Dendritic cell treated with granulocyte-macrophage colony-stimulating factor and Interleukin-4, amounts not matched to agents 40 ng/mL and 50 ng/mL, for 4 days (primary cell): Measurements from ENCODE around the gene KIAA1755.
"Not testable (repeated sequence)": the region's sequence is repeated elsewhere in the genome, so short reads cannot be mapped to it uniquely, and the experiment has no call there.

Experiments
- H3K27ac Mint-ChIP-seq: one replicate; pipeline ENCODE4 v1.8.0; 2022; ENCODE audit warnings: mild to moderate bottlenecking, mixed read lengths
- H3K27me3 Mint-ChIP-seq: one replicate; pipeline ENCODE4 v1.8.0; 2022; ENCODE audit warnings: mild to moderate bottlenecking, mixed read lengths
- H3K36me3 Mint-ChIP-seq: one replicate; pipeline ENCODE4 v1.8.0; 2022; ENCODE audit warnings: low read depth, mixed read lengths
- H3K4me1 Mint-ChIP-seq: one replicate; pipeline ENCODE4 v1.8.0; 2022; ENCODE audit warnings: low read depth, mixed read lengths
- H3K4me3 Mint-ChIP-seq: one replicate; pipeline ENCODE4 v1.8.0; 2022; ENCODE audit warnings: mild to moderate bottlenecking, moderate library complexity, mixed read lengths
- H3K9me3 Mint-ChIP-seq: one replicate; pipeline ENCODE4 v1.8.0; 2022; ENCODE audit warnings: mixed read lengths
- intact Hi-C: fragments of 100-400 bp; cut with micrococcal nuclease; formaldehyde crosslinking; loops from one replicate; pipeline ENCODE4 v1.15.0; 2022

KIAA1755 gene

DNA sequence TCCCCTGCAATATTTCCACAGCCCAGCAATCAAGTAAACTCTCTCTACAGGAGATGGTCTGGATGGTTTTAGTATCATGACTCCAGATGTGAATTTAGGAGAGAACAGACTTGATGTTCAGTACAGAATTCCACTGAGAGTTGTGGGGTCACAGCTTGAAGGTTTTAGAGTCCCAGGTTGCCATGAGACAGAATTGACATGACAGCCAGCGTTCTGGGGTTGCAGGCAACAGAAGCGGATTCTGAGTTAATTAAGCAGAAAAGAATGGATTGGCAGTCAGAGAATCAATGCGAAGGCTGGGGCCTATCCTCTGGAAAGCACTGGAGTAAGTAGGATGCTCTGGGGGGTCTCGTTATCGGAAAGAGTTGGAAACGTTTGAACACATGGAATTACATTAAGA is 2.4 kb upstream of the KIAA1755 start:
- Mint-ChIP-seq H3K36me3 (no peaks in the 10 kb centered on the region), H3K27ac (no peak overlapping the region), H3K4me1 (peaks cover 35% of the 10 kb centered on the region), H3K9me3 (no peaks in the 10 kb centered on the region), H3K4me3 (no peak overlapping the region), H3K27me3 (peaks cover 50% of the 10 kb centered on the region)
- intact Hi-C loops = no loop called here

DNA sequence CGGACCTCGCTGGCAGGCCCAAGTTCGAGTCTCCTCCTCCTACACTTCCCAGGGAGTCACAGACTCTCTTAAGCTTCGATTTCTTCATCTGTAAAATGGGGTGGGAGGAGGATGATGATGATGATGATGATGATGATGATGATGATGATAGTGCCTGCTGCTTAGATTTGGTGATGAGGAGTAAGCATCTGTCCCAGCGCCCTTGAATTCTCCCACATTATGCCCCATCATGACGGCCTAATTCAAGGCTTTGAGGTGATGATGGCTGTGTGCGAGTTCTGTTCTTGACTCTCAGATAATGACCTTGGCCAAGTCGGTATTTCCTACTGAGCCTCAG is 487 bp upstream of the KIAA1755 start:
- intact Hi-C loops = no loop called here
- Mint-ChIP-seq H3K4me1 (peaks cover 19% of the 10 kb centered on the region), H3K9me3 (no peaks in the 10 kb centered on the region), H3K27ac (no peak overlapping the region), H3K36me3 (no peaks in the 10 kb centered on the region), H3K27me3 (peaks cover 55% of the 10 kb centered on the region), H3K4me3 (peak overlapping the region; percentile 58)

DNA sequence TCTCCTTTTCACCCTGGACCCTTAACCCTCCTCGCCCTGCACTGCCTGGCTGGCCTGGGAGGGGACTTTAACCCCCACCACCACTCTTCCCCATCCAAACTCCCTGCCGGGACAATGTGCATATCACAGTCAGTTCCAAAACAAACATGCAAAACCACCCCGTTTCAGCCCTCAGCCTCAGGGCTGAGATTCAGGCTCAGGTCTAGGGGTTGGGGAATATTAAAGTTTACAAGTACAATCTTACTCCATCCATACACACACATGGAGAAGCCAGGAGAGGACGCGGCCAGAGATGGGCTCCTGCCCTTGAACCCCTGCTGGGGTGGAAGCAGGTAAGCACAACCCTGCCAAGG is 534 bp downstream of the KIAA1755 start:
- no peaks in the 10 kb centered on the region for H3K36me3 Mint-ChIP-seq
- peaks cover 56% of the 10 kb centered on the region for H3K27me3 Mint-ChIP-seq
- peaks cover 27% of the 10 kb centered on the region for H3K4me1 Mint-ChIP-seq
- no peak overlapping the region for H3K27ac Mint-ChIP-seq
- H3K9me3 Mint-ChIP-seq = no peaks in the 10 kb centered on the region
- no peak overlapping the region for H3K4me3 Mint-ChIP-seq
- intact Hi-C loops = no loop called here

DNA sequence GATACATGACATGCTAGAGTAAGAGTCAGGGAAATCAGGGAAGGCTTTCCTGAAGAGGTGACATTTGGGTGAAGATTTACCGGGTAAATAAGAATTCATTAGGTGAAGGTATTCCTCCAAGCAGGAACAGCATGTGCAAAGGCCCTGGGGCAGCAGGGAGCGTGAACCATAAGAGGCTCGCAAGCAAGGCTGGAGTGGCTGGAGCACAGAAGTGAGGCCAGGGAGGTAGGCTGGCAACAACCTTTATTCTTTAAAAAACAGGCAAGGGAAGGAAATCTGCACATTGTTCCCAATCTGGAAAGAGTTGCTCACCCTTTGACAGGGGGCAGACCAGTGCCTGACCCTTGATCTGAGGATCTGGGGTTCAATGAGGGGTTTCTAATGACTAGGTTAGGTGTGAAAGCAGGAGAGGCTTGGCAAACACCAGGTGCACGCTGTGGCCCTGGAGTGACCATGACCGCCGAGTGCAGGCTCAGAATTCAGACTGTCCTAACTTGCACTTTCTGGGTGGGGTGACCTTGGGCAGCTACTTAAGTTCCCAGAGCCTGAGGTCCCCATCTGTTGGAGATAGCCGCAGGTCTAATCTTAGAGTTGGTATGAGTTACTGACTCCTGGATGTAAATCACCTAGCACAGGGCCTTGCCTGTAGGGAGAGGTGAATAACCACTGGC is 1.9 kb downstream of the KIAA1755 start:
- intact Hi-C loops = no loop called here
- Mint-ChIP-seq H3K27me3 (peaks cover 51% of the 10 kb centered on the region), H3K4me3 (no peak overlapping the region), H3K9me3 (no peaks in the 10 kb centered on the region), H3K27ac (no peak overlapping the region), H3K4me1 (peaks cover 29% of the 10 kb centered on the region), H3K36me3 (no peaks in the 10 kb centered on the region)

DNA sequence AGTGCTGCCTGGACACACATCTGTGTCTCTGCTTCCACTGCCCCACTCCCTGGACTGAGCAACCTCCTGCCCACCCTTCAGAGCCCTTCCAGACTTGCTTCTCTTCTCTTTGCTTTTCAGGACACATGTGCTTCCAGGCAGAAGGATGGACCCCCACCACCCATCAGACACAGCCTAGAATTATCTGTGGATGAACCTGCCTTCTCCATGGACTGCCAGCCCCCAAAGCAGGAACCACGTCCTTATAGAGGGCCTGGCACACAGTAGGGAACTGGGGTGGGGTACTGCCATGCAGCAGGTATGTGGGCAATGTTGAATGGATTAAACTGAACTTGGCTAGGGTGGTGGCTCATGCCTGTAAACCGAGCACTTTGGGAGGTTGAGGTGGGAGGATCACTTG is 3.6 kb downstream of the KIAA1755 start:
- Mint-ChIP-seq H3K4me3 (no peak overlapping the region), H3K27me3 (peaks cover 46% of the 10 kb centered on the region), H3K9me3 (no peaks in the 10 kb centered on the region), H3K27ac (no peak overlapping the region), H3K4me1 (peaks cover 39% of the 10 kb centered on the region), H3K36me3 (no peaks in the 10 kb centered on the region)
- intact Hi-C loops = no loop called here

DNA sequence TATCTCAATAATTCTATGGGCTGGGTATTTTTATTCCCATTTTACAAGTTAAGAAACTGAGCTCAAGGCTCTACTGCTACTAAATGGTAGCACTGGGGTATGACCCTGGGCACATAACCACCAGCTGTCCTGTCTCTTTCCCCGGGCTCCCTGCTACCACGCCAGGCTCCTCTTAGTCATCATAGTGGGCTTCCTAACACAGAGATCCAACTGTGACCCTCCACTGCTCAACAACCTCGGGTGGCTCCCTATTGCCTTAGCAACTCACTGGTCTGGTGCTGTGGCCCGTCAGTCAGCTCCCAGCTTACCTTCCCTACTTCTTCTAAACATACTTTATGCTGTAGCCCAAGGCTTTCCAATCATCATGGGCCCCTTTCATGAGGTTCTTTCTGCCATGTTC is 4.5 kb downstream of the KIAA1755 start:
- Mint-ChIP-seq H3K27me3 (peaks cover 38% of the 10 kb centered on the region), H3K4me1 (peaks cover 39% of the 10 kb centered on the region), H3K27ac (no peak overlapping the region), H3K9me3 (no peaks in the 10 kb centered on the region), H3K4me3 (no peak overlapping the region), H3K36me3 (no peaks in the 10 kb centered on the region)
- intact Hi-C loops = no loop called here

DNA sequence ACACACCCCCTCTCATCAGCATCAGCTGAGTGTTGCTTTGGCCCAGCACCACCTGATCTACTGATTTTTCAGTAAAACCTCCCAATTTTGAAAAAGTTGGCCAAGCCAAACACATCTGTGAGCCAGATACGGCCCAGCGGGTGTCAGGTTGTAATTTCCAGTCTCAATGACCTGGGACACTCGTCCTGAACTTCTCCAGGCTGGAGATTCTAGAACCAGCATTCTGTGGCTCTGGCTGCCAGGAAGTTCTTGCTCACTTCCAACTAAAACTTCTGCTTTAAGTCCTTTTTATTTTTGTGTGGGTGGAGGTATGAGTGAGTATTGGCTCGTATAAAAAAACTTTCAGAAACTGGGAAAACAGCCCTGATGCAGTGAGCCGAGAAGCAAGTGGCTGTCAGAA is 5.1 kb downstream of the KIAA1755 start:
- Mint-ChIP-seq H3K4me3 (no peak overlapping the region), H3K36me3 (no peaks in the 10 kb centered on the region), H3K9me3 (no peaks in the 10 kb centered on the region), H3K27ac (peak overlapping the region; percentile 20), H3K4me1 (peaks cover 37% of the 10 kb centered on the region), H3K27me3 (peaks cover 33% of the 10 kb centered on the region)
- intact Hi-C loops = no loop called here

DNA sequence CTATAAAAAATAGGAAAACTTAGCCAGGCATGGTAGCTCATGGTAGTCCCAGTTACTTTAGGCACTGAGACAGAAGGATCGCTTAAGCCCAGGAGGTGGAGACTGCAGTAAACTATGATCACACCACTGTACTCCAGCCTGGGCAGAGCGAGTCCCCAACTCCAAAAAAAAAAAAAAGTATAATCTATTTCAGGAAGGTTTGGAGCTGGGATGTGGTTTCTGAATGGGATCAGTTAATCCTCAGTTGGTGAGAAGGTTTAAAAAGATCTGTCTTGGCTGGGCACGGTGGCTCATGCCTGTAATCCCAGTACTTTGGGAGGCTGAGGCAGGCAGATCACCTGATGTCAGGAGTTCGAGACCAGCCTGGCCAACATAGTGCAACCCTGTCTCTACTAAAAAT is 5.9 kb downstream of the KIAA1755 start:
- intact Hi-C loops, H3K9me3 Mint-ChIP-seq, H3K4me3 Mint-ChIP-seq, H3K36me3 Mint-ChIP-seq: not testable (repeated sequence)
- Mint-ChIP-seq H3K27ac (peak overlapping the region; percentile 20), H3K4me1 (peaks cover 34% of the 10 kb centered on the region), H3K27me3 (peaks cover 25% of the 10 kb centered on the region)

DNA sequence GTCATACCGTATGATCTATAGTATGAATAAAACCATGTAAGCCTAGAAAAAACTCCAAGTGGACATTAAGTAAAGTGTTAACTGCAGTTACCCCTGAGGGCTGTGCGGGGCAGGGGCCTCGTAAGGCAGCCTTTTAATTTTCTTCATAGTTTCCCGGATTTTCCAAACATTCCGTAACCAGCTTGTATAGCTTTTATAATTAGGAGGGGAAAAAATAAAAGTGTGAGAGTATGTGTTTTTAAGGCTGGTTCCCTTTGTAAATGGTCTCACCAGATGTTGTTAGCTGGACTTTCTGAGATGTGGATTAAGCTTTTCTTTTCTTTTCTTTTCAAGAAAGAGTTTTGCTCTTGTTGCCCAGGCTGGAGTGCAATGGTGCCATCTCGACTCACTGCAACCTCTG is 7.0 kb downstream of the KIAA1755 start:
- no peak overlapping the region for H3K4me3 Mint-ChIP-seq
- intact Hi-C loops = no loop called here
- H3K4me1 Mint-ChIP-seq = peaks cover 34% of the 10 kb centered on the region
- no peaks in the 10 kb centered on the region for H3K36me3 Mint-ChIP-seq
- no peak overlapping the region for H3K27ac Mint-ChIP-seq
- peaks cover 15% of the 10 kb centered on the region for H3K27me3 Mint-ChIP-seq
- no peaks in the 10 kb centered on the region for H3K9me3 Mint-ChIP-seq

DNA sequence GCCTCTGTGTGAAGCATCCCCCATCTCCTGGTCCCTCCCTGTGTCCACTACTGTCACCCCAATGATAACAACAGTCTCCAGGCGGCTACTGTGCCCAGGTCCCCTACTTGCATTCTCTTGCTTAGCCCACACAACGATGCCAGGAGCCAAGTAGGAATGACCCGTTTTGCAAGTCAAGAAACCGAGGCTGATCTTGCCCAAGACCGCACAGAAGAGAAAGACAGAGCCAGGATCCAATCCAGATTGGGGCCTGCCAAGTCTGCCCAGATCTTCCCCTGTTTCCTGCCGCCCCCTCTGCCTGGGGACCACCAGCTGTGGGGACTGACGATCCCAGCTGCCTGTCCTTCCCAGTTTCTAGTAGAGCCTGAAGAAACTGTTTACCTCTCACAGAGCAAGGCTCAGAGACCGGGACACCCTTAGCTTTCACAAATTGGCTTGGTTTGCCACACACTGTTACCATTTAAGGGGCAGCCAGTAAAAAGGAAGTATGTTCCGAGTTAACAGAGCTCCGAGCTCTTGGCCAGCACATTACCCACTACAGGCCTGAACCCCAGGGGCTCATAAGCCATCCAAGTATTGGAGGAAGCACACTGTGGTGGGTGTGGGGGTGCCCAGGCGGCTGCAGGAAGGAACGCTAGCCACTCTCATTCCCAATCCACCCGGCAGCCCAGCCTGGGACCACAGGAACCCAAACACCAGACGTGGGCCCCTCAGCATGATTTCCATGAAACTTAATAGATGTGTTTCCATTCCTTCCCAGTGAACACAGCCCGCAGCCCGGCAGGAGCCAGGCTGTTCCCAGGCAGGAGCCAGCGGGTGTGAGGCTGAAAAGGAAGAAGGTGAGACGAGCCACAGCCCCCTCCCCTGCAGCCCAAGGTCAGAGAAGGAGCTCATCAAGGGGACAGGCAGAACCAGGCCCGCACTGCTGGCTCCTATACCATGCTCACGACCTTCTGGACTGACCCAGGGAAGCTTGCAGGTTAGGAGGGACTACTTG is 7.9 kb downstream of the KIAA1755 start:
- Mint-ChIP-seq H3K27ac (no peak overlapping the region), H3K27me3 (peaks cover 10% of the 10 kb centered on the region), H3K4me3 (no peak overlapping the region), H3K36me3 (no peaks in the 10 kb centered on the region), H3K9me3 (no peaks in the 10 kb centered on the region), H3K4me1 (peaks cover 34% of the 10 kb centered on the region)
- intact Hi-C loops = no loop called here

DNA sequence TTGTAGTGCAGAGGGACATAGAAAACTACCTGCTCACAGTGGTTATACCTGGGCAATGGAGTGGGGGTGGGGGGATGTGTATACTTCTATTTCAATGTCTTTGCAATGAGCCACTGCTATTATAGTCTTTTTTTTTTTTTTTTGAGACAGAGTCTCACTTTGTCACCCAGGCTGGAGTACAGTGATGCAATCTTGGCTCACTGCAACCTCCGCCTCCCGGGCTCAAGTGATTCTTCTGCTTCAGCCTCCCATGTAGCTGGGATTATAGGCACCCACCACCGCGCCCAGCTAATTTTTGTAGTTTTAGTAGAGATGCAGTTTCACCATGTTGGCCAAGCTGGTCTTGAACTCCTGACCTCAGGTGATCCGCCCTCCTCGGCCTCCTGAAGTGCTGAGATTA is 9.1 kb downstream of the KIAA1755 start:
- H3K9me3 Mint-ChIP-seq, H3K27ac Mint-ChIP-seq, H3K36me3 Mint-ChIP-seq, H3K4me3 Mint-ChIP-seq, intact Hi-C loops: not testable (repeated sequence)
- Mint-ChIP-seq H3K4me1 (peaks cover 45% of the 10 kb centered on the region), H3K27me3 (peaks cover 11% of the 10 kb centered on the region)

DNA sequence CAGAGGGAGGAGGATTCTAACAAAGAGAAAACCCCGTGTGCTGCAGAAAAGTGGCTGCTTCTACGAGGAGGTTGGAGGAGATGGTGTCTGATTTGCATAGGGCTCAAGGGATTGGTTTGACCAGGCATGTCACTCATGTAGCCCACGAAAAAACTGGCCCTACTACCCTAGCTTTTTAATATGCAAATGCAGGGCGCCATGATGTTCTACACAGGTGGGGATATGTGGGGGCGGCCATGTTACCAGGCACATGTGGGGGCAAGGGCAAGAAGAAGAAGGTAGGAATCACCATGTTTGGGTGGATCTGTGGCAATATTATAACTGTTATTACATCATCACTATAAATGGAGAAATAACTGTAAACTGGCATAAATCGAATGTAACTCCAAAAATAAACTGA is 9.9 kb downstream of the KIAA1755 start:
- H3K36me3 Mint-ChIP-seq = no peaks in the 10 kb centered on the region
- H3K27ac Mint-ChIP-seq = no peak overlapping the region
- H3K4me1 Mint-ChIP-seq = peaks cover 41% of the 10 kb centered on the region
- H3K9me3 Mint-ChIP-seq = no peaks in the 10 kb centered on the region
- intact Hi-C loops = no loop called here
- H3K4me3 Mint-ChIP-seq = peak overlapping the region; percentile 9
- H3K27me3 Mint-ChIP-seq = peaks cover 7% of the 10 kb centered on the region

DNA sequence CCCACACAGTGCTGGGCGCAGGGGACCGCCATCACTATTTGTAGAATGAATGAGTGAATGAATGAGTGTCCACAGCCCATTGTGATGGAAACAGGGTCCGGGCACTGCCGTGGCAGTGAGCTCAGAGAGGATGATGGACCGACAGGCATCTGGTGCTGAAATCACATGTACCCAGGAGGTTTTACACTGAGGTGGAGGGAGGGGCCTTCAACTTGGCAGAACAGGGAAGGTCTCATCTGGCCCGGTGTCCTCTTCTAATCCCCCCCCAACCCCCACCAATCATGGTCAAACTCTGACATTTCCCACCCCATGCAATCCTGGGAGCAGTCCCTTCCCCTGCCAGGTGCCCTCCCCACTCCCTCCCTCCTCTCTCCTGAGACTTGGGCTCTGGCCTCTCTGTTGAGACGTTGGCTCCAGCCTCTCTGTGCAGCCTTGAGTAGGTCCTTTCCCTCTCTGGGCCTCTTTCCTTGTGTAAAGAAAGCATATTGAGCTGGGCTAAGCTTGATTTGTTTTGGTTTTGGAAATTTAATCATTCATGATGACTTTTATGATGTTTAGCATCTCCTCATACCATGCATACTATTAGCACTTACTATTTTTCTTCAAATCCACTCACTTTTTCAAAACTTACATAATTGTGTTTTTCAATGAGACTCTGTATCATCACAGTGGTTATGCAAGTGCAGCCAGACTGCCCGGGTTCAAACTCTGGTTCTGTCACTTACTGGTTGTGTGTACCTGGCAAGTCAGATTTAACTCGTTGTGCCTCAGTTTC is 10.8 kb downstream of the KIAA1755 start:
- no peak overlapping the region for H3K27ac Mint-ChIP-seq
- no peak overlapping the region for H3K4me3 Mint-ChIP-seq
- peaks cover 7% of the 10 kb centered on the region for H3K27me3 Mint-ChIP-seq
- no peaks in the 10 kb centered on the region for H3K36me3 Mint-ChIP-seq
- intact Hi-C loops = no loop called here
- H3K9me3 Mint-ChIP-seq = no peaks in the 10 kb centered on the region
- H3K4me1 Mint-ChIP-seq = peaks cover 38% of the 10 kb centered on the region

DNA sequence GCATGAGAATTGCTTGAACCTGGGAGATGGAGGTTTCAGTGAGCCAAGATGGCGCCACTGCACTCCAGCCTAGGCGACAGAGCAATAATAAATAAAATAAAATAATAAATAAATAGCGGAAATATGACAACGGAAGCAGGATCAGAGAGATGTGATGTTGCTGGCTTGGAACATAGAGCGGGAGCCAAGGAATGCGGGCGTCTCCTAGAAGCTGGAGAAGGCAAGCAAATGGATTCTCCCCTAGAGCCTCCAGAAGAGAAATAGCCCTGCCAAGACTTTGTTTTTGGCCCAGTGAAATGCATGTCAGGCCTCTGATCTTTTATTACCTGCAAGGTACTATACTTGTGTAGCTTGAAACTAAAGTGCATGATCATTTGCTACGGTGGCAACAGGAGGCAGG is 12.4 kb downstream of the KIAA1755 start:
- Mint-ChIP-seq H3K9me3 (peaks cover 9% of the 10 kb centered on the region), H3K4me3 (no peak overlapping the region), H3K27me3 (peaks cover 7% of the 10 kb centered on the region), H3K27ac (no peak overlapping the region), H3K4me1 (peaks cover 49% of the 10 kb centered on the region), H3K36me3 (no peaks in the 10 kb centered on the region)
- intact Hi-C loops = no loop called here
